Mesothelial cell of epicardium (in vitro differentiated cells): ENCODE results near the gene PLCB4. TPM values are rescaled to one million over a fixed set of nuclear protein-coding genes. Genes with fewer than 3 reads are reported as not detected.

Source experiments
- DNase-seq, 2 experiments: peaks; one replicate each; pipeline ENCODE4 v3.0.0; 2021; ENCODE audit warnings: low spot score in 2 of 2; ENCODE audit not compliant: unreplicated experiment in 2 of 2
- H3K27ac Mint-ChIP-seq: 2 replicates; pipeline ENCODE4 v1.8.0; 2021; ENCODE audit warnings: mixed read lengths
- H3K27me3 Mint-ChIP-seq: 2 replicates; pipeline ENCODE4 v1.8.0; 2021; ENCODE audit warnings: low read depth, mixed read lengths
- H3K36me3 Mint-ChIP-seq: 2 replicates; pipeline ENCODE4 v1.8.0; 2021; ENCODE audit warnings: mixed read lengths
- H3K4me1 Mint-ChIP-seq: 2 replicates; pipeline ENCODE4 v1.8.0; 2021; ENCODE audit warnings: mixed read lengths
- H3K4me3 Mint-ChIP-seq: 2 replicates; pipeline ENCODE4 v1.8.0; 2021; ENCODE audit warnings: mild to moderate bottlenecking, moderate library complexity, mixed read lengths
- H3K9me3 Mint-ChIP-seq: 2 replicates; pipeline ENCODE4 v1.8.0; 2021; ENCODE audit warnings: mixed read lengths
- total RNA-seq: library from RNA; stranded (reverse); gene quantifications from 3 replicates; pipeline ENCODE4 v1.2.1, GENCODE V29; 2021
- TF ChIP-seq, protein P1 (sequence below): fragments of 200-600 bp; sonication (generic); IDR thresholded peaks from one replicate; pipeline ENCODE4 v1.5.0; 2021; ENCODE audit warnings: antibody characterized with exemption; ENCODE audit not compliant: unreplicated experiment

The PLCB4 gene
- total RNA-seq, 1 donor from 2014 or later: 14.0 TPM

DNA sequence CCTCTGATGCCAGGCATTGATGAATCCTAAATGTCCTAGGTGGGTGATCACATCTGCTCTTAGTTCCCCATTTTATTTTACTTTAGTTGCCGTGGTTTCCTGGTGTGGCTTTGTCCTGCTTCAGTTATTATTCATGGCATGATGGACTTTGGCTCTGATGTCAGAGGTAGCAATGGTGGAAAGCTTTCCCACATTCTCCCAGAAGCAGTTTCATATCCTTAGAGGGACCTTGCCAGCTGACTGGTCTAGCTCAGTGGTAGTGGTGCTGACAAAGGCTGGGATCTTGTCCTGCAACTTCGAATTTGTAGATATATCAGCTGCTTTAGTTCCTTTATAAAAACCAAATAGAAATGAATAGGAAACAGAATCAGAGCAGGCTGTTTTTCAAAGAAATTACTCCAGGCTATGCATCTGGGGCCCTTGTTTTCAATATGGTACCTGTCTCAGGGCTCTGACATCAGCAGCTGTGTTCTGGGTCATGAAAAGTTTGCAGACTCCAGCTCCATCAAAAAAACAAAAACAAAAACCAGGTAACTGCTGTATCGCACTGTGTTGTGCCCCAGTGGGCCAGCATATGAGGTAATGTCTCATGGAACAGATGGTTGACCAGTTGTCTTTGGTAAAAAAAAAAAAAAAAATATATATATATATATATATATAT is 133.7 kb downstream of the PLCB4 start:
- Mint-ChIP-seq H3K36me3 (no peaks in the 10 kb centered on the region), H3K4me1 (peaks cover 23% of the 10 kb centered on the region), H3K9me3 (peaks cover 3% of the 10 kb centered on the region), H3K27me3 (no peaks in the 10 kb centered on the region), H3K27ac (no peak overlapping the region), H3K4me3 (no peak overlapping the region)
- TF ChIP-seq, protein P1, sequence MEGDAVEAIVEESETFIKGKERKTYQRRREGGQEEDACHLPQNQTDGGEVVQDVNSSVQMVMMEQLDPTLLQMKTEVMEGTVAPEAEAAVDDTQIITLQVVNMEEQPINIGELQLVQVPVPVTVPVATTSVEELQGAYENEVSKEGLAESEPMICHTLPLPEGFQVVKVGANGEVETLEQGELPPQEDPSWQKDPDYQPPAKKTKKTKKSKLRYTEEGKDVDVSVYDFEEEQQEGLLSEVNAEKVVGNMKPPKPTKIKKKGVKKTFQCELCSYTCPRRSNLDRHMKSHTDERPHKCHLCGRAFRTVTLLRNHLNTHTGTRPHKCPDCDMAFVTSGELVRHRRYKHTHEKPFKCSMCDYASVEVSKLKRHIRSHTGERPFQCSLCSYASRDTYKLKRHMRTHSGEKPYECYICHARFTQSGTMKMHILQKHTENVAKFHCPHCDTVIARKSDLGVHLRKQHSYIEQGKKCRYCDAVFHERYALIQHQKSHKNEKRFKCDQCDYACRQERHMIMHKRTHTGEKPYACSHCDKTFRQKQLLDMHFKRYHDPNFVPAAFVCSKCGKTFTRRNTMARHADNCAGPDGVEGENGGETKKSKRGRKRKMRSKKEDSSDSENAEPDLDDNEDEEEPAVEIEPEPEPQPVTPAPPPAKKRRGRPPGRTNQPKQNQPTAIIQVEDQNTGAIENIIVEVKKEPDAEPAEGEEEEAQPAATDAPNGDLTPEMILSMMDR: no peak
- no peak for DNase-seq

DNA sequence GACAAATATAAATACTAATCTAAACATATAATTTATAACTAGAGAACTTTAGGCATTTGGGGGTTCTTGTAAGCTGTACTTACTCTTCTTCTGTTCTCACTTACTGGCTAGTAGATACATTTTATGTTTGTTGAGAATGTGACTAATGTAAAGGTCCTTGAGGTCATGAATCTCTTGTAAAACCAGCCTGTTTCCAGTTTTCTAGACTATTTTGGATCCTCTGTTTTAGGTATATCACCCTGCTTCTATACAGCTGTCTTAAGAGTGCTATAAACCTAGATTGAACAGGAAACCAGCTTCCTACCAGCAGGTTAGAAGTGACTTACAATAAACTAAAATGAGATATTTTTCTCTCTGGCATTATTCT is 134.2 kb downstream of the PLCB4 start:
- no peak overlapping the region for H3K27ac Mint-ChIP-seq
- TF ChIP-seq, protein P1: no peak

DNA sequence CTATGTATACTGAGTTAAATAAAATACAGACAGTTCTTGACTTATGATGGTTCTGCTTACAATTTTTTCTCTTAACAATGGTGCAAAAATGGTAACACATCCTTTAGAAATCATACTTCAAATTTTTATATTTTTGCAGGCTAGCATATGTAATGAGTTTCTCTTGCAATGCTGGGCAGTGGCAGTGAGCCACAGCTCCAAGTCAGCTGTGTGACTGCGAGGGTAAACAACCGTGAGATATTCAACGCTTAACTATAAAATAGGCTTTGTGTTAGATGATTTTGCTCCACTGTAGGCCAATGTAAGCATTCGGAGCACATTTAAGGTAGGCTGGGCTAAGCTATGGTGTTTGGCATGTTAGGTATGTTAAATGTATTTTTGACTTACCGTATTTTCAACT is 136.1 kb downstream of the PLCB4 start:
- Mint-ChIP-seq H3K4me3 (no peak overlapping the region), H3K27ac (no peak overlapping the region), H3K36me3 (no peaks in the 10 kb centered on the region), H3K27me3 (no peaks in the 10 kb centered on the region), H3K9me3 (peaks cover 3% of the 10 kb centered on the region), H3K4me1 (peaks cover 22% of the 10 kb centered on the region)
- TF ChIP-seq, protein P1: no peak
- DNase-seq: no peak

More for the DNA sequence above, 134.2 kb downstream of the PLCB4 start:
- Mint-ChIP-seq H3K27me3 (no peaks in the 10 kb centered on the region), H3K4me3 (no peak overlapping the region), H3K9me3 (peaks cover 3% of the 10 kb centered on the region), H3K4me1 (peaks cover 23% of the 10 kb centered on the region), H3K36me3 (no peaks in the 10 kb centered on the region)
- no peak for DNase-seq

DNA sequence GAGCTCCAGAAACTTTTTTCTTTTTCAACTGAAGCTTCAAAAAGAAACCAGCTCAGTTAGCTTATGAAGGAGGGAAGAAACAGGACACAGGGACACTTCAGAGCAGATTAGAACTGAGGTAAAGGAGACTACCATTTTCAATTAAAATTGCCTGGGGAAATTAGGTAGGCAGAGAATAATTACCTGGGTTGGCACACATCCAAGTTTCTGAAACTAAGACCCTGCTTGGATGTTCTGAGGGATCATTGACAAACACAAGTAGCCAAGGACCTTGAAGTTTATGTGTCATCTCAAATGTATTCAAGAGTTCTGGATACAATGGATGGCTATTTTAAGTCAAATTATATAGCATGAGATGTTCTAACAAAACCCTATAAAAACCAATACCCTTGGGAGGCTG is 137.6 kb downstream of the PLCB4 start:
- H3K4me1 Mint-ChIP-seq: peaks cover 13% of the 10 kb centered on the region
- H3K9me3 Mint-ChIP-seq: peaks cover 3% of the 10 kb centered on the region
- H3K27me3 Mint-ChIP-seq: no peaks in the 10 kb centered on the region
- no peak overlapping the region for H3K4me3 Mint-ChIP-seq
- no peaks in the 10 kb centered on the region for H3K36me3 Mint-ChIP-seq
- peak overlapping the region; percentile 25 for H3K27ac Mint-ChIP-seq
- TF ChIP-seq, protein P1: no peak
- DNase-seq: no peak

DNA sequence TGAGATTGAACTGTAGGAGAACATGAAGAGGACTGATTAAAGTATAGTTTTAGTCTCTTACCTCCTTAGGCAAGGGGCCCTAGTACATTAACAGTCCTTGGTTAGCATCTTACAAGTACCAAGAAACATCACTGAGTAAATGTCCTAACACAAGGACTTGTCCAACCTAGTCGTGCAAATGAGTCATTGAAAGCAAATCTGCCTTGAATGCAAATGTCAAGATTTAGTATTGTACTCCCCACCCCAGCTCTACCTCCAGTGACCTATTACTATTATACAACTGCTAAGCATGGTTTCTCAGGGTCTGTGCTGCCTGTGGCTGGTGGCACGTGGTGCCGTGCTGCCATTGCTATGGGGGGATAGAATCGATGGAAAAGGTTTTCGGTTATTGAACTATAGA is 138.4 kb downstream of the PLCB4 start:
- Mint-ChIP-seq H3K36me3 (no peaks in the 10 kb centered on the region), H3K9me3 (no peaks in the 10 kb centered on the region), H3K4me3 (no peak overlapping the region), H3K27me3 (no peaks in the 10 kb centered on the region), H3K4me1 (peaks cover 13% of the 10 kb centered on the region), H3K27ac (no peak overlapping the region)
- DNase-seq: no peak
- TF ChIP-seq, protein P1: no peak
